Endothelial cell of umbilical vein (primary cell): Measurements from ENCODE around the gene TAGLN2.

Experiments used
- CTCF ChIP-seq, 2 donors: IDR thresholded peaks; 1 replicate in 1 of 2; 2 replicates in 1 of 2; pipeline ENCODE4 v1.5.1; 2011; ENCODE audit warnings: low read length in 2 of 2, mild to moderate bottlenecking in 2 of 2, moderate library complexity in 2 of 2, control low read depth in 1 of 2, inconsistent platforms in 1 of 2, low read depth in 1 of 2; ENCODE audit not compliant: insufficient read depth in 1 of 2; ENCODE audit errors: extremely low read depth in 1 of 2
- EZH2 ChIP-seq: IDR thresholded peaks from 2 replicates; pipeline ENCODE4 v1.6.1; 2012; ENCODE audit warnings: borderline replicate concordance, low read depth, mild to moderate bottlenecking, moderate library complexity, low read length, inconsistent platforms; ENCODE audit not compliant: severe bottlenecking
- GATA2 ChIP-seq: IDR thresholded peaks from 2 replicates; pipeline ENCODE4 v1.7.0; 2011; ENCODE audit warnings: low read depth, mild to moderate bottlenecking, moderate library complexity, mixed read lengths, low read length; ENCODE audit not compliant: insufficient read length, insufficient read depth
- JUN ChIP-seq: IDR thresholded peaks from 2 replicates; pipeline ENCODE4 v1.6.1; 2011; ENCODE audit warnings: borderline replicate concordance, low read depth; ENCODE audit not compliant: insufficient read length, insufficient read depth
- MAX ChIP-seq: IDR thresholded peaks from 2 replicates; pipeline ENCODE4 v1.6.1; 2011; ENCODE audit not compliant: insufficient read depth, insufficient read length
- MYC ChIP-seq: IDR thresholded peaks from one replicate; pipeline ENCODE4 v1.6.1; 2011; ENCODE audit warnings: mild to moderate bottlenecking, low read depth, low read length
- POLR2A ChIP-seq: IDR thresholded peaks from 2 replicates; pipeline ENCODE4 v1.6.1; 2012; ENCODE audit warnings: low read depth, mild to moderate bottlenecking, control low read depth, low read length
- POLR2AphosphoS5 ChIP-seq: IDR thresholded peaks from 2 replicates; pipeline ENCODE4 v1.6.1; 2012; ENCODE audit warnings: low read depth, mild to moderate bottlenecking, control low read depth, low read length, moderate library complexity; ENCODE audit not compliant: insufficient read depth

- TF ChIP-seq POLR2A, result no peak
- no peak for TF ChIP-seq MAX
- no peak for TF ChIP-seq POLR2AphosphoS5
- TF ChIP-seq EZH2, result no peak
- no peak for TF ChIP-seq CTCF (IDR thresholded peaks at IDR 0.05; ENCODE audit: extremely low read depth in 1 of 2, insufficient read depth in 1 of 2, low read depth in 1 of 2, low read length in 2 of 2)
- TF ChIP-seq MYC, result no peak
- TF ChIP-seq JUN, result no peak
- TF ChIP-seq GATA2, result no peak
Observed at GRCh38 chr1:159957824-159958268, 32.5 kb upstream of the TAGLN2 start.
